Medulla oblongata (tissue), 1 donor: ENCODE measurements around the gene SPRYD7.
"Not testable (repeated sequence)": the region's sequence is repeated elsewhere in the genome, so short reads cannot be mapped to it uniquely, and the experiment has no call there.

Experiments
- DNase-seq: peaks from one replicate; pipeline ENCODE4 v3.0.0-alpha.2; 2015; ENCODE audit errors: extremely low spot score

Gene SPRYD7

DNA sequence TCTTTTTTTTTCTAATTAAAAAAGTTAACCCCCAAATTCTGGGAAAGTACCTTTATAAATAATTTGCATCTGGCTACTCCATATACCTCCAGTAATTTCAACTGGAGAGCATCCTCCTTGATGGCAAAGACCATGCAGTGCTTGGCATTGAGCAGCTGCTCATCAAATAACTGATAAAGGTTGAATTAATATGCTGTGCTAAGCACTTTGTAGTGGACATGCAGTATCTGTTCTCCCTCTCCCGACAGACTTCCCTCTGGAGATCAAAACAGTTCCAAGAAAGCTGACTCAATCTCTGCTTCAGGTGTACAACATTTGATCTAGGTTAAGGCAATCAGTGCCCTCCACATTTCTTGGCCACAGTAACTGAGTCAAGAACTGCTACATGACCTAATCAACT is 3.3 kb downstream of the SPRYD7 start:
- no peak for DNase-seq

DNA sequence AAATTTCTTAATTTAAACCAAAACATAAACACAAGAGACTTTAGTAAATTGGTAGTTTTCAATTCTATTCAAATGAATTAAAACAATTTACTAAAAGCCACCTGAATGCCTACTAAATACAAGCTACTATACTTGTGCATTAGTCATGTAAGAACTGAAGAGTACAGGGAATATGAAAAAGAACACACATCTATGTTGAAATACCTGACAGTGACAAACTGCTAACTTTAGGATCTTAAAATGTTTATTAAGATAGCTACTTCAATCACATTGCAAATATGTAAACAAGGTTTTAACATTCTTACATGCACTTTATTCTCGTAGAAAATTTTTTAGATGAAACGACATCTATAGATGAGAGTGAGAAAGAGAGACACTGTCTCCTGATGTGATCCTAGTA is 4.1 kb downstream of the SPRYD7 start:
- no peak for DNase-seq

DNA sequence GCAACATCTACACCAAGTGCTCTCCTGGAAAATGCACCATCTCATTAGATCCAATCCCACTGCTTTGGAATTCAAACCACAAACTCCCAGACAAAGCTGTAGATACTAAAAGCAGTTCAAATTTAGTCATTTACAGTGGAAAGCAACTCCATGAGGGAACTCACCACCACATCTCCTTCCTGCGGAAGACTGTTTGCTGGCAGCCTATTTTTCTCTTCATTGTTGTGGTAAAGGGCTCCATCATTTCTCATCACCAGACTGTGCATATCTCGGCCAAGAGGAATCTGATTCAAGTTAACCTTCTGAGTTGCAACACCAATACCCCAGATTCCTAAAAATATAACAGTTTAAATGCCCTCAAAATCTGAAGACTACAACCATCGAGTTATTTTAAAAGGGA is 8.4 kb downstream of the SPRYD7 start:
- no peak for DNase-seq

DNA sequence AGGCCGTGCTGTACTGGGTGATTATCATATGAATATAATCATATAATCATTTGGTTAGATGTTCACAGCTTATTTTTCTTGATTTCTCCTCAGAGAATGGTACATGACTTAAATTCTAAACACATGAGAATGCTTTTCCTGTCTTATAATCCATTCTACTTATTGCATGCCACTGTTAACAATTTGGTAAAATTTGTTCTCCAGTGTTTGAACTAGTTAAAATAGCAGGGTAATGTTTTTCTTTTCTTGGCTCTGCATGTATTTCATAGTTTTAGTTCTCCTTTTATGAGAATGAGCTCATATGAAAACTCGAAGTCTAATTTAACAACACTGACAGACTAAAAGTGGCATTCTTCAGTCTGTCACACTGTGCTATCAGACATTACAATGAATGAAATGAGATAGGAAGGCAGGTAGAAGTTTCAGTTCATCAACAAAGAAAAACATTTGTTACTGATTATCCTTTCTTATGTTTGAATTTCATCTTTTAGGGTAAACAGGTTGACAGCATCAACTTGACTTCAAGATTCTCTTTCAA is 10.2 kb downstream of the SPRYD7 start:
- DNase-seq: no peak

DNA sequence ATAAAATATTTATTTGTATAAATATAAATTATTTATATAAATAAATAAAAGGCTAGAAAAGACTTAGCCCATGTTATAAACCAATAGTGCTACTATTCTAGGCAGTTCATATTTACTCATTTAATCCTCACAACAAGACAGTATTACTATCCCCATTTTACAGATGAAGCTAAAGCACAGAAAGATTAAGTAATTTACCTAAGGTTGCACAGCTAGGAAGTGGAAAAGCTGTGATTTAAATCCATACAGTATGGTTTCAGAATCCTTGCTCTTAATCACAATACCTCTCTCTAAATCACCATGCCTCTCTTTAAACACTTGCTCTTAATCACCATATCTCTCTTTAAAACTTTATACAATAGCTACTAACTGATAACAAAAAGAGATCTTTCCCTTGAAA is 13.8 kb downstream of the SPRYD7 start:
- no peak for DNase-seq

DNA sequence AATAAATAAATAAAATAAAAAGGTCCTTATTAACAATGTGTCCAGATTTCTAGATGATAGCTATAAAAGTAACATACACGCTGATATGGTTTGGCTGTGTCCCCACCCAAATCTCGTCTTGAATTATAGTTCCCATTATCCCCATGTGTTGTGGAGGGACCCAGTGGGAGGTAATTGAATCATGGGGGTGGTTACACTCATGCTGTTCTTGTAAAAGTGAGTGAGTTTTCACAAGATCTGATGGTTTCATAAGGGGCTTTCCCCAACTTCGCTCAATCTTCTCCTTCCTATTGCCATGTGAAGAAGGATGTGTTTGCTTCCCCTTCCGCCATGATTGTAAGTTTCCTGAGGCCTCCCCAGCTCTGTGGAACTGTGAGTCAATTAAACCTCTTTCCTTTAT is 15.2 kb downstream of the SPRYD7 start:
- not testable (repeated sequence) for DNase-seq

DNA sequence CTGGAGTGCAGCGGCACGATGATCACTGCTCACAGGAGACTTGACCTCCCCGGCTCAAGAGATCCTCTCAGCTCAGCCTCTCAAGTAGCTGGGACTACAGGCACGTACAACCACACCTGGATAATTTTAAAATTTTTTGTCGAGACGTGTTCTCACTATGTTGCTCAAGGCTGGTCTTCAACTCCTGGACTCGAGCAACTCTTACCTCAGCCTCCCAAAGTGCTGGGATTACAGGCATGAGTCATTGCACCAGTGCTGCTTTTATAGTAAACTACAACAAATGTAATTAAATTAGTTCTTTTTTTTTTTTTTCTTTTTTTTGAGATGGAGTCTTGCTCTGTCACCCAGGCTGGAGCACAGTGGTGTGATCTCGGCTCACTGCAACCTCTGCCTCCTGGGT is 18.0 kb downstream of the SPRYD7 start:
- not testable (repeated sequence) for DNase-seq

DNA sequence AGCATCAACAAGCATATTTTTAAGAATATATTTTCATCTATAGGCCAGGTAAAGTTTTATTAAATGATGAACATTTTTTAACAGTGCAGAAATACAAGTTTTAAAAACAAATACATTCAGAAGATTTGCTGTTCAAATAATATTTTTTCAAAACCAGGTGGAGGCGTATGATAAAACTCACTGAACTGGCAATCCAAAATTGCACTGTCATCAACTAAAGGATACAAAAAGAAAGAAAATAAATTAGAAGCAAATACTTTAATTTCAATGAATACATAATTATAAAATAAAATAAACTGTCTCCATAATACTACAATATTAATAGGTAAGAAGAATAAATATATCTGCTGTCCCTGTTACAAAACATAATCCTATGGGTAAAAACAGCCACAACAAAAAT is 21.2 kb downstream of the SPRYD7 start:
- no peak for DNase-seq

DNA sequence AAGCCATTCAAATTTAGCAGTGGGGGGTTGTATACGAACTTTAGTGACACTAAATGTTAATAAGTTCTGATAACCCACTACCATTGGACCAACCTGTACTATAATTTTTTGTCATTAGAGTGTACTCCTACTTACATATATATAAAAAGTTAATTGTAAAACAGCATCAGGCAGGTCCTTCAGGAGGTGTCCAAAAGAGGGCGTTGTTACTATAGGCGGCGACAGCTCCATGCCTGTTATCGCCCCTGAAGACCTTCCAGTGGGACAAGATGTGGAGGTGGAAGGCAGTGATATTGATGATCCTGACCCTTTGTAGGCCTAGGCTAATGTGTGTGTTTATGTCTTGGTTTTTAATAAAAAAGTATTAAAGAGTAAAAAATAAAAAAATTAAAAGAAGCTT is 27.5 kb downstream of the SPRYD7 start:
- DNase-seq: no peak

DNA sequence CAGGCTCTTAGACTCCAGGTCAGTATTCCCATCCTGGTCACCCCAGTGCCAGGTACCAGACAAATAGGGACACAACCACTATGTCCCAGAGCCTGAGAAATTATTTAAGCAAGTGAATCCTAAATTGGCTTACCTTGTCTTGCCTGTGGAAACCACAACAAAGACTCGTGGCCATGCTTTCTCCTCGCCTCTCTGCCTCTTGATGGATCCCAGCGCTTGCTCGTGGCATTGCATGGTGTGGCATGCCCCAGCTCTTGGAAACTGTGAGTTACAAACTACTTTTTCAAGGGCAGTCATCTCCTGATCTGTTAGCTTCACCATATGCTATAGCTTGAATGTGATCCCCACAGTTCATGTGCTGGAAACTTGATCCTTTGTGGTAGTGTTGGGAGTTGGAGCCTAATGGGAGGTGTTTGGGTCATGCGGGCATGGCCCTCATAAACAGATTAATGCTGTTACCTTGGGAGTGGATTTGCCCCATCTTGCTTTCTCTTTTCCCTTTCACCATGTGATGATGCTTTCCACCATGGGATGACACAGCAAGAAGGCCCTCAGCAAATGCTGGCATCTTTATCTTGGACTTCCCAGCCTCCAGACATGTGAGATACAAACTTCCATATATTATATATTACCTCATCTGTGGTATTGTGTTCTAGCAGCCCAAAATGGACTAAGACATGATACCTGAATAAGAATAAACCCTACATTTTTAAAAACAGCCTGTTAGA is 31.2 kb downstream of the SPRYD7 start:
- no peak for DNase-seq

DNA sequence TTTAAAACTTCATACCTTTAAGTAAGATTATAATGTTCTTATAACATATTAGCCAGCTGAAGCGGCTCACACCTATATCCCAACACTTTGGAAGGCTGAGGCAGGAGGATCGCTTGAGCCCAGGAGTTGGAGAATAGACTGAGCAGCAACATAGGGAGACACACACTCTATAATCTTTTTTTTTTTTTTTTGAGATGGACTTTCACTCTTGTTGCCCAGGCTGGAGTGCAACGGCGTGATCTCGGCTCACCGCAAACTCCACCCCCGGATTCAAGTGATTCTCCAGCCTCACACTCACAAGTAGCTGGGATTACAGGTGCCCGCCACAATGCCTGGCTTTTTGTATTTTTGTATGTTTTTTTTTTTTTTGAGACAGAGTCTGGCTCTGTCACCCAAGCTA is 37.3 kb downstream of the SPRYD7 start:
- no peak for DNase-seq

DNA sequence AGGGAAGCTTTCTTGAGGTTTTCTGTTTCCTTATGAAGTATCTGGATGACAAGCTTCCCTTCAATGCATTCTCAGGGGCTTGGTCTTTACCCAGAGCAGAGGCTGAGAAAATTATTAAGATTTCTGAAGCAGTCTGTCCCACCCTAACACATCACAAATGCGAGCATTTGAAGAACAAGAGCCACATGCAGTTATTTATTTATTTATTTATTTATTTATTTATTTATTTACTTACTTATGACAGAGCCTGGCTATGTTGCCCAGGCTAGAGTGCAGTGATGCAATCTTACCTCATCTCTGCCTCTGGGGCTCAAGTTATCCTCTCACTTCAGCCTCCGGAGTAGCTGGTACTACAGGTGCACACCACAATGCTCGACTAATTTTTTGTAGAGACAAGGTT is 38.4 kb downstream of the SPRYD7 start:
- no peak for DNase-seq

DNA sequence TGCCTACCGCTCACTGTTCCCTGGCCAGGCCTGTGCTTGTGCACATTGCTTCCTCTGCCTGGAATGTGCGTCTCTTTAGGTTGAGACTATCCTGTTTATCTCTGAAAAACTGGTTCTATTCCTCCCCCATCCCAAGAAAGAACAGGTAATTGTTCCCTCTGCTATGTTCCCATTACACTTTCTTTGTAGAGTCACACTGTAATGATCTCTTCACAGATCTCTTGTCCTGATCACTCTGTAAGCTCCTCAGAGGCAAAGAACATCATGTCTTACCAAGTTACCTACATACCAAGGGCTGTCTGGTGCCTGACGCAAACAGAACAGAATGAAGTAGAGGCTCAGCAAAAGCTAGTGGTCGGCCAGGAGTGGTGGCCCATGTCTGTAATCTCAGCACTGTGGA is 40.3 kb downstream of the SPRYD7 start:
- DNase-seq: no peak

DNA sequence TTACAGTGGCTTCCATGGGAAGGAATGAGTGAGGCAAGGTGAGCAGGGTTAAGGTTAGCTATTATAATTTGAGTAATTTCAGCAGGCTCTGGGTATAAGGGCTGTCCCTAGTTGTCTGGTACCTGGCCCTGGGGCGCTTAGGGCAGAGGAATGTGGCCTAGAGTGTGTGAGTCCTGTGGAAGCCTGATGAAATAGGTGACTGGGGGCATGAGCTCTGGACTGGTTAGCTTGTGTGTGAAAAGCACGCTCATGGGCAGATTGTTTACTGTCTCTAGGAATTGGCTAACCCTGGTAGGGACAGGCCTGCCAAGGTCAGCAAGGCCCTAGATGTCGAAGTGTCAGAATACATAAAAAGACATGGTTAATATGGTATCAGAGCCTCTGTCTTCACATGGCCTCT is 42.5 kb downstream of the SPRYD7 start:
- DNase-seq: no peak

DNA sequence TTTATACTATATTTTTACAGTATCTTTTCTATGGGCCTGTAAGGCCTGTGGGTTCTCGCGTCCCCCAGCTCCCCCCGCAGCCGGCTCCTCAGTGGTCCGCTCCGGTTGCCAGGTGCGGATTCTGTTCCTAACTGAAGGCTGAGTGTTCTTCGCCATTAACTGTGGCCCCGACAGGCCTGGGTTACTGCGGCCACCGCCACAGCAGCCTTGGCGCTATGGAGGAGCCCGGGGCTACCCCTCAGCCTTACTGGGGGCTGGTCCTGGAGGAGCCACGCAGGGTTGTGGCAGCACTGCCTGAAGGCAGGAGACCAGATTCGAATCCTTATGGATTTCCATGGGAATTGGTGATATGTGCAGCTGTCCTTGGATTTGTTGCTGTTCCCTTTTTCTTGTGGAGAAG is 45.8 kb downstream of the SPRYD7 start:
- DNase-seq: no peak

DNA sequence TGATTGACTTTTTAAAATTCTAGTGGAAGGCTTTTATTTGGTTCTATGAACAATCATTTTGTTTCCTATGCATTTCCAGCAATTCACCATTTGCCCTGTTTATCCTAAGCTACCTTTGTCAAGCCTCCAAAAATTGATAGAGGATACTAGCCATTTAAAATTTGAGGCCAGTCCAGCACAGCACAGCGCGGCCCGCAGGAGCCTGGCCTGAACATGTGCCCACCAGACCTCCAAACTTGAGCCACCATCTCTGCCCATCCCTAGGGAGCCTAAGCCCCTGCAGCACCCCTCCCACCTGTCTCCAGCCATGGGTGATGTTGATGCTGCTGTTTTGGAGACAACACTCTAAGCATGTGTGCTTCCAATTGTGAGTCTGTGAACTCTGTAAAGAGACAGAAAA is 57.5 kb downstream of the SPRYD7 start:
- DNase-seq: no peak

DNA sequence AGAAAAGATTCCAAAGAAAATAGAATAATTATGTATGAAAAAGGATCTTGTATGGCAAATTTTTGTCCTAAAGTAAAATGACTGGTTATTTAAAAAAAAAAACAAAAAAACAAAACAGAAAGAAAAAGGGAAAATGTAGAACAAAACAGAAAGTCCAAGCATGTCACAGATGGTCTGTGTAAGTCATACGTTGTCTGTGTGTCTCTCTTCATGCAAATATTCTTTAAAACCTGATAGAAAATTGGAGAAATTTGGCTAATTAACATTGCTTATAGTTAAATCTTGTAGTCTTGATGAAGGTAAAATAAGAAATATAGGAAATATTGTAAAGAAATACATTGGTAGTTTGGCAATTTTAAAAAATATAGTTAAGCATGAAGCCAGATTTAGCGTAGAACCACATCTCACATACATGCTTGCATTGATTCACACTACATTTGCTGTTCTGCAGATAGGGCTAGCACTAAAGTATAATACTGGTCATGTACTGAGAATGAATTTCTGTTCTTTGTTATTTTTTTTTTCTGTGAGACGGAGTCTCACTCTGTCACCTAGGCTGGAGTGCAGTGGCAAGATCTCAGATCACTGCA is 58.4 kb downstream of the SPRYD7 start:
- no peak for DNase-seq

DNA sequence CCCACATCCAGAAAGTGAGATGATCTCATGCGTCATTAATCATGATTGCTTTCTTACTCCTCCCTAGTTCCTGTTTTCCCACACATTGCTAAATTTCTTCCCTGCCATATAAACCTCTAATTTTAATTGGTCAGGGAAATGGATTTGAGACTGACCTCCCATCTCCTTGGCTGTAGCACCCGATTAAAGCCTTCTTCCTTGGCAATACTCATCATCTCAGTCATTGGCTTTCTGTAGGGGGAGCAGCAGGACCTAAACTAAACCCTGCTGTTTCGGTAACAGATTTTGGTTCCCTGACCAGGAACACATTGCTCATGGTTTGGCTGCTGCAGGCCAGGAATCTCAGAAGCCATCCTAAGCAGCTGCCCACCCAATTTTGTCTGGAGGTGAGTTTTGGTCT is 61.7 kb downstream of the SPRYD7 start:
- DNase-seq: no peak

DNA sequence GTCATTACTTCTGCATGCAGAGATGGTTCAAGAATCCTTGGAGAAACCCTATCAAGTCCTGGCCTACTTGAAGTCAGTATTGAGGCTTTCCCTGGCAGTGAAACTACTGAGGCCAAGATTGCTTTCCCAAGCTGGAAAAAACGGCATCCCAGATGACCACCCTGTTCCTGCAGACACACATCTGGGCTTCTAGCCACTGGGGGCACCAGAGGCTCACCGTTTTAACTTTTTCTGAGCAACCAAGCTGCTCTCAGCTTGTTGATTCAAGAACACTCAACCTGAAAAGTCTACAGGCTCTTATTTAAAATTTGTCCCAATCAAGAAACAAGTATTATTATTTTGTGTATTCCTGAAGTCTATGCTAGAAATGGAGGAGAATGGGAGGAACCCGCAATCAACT is 66.6 kb downstream of the SPRYD7 start:
- DNase-seq: no peak

DNA sequence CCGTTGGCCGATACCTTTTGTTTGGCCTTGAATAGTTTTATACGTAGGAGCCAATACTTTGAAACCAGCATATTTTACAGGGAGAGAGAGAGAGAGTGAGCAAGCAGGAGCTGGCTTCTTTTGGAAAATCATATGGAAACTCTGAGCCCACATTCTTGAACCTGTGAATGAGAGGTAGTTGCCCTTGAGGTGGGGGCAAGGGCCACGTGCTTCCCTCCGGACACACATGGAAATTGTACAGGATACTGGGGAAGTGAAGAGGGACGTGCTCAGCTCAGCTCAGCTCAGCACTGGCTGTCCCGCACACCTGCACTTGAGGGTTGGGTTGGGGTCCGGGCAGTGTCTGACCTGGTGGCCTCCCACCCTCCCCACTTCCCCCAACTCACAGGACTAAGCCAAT is 68.3 kb downstream of the SPRYD7 start:
- DNase-seq: no peak

DNA sequence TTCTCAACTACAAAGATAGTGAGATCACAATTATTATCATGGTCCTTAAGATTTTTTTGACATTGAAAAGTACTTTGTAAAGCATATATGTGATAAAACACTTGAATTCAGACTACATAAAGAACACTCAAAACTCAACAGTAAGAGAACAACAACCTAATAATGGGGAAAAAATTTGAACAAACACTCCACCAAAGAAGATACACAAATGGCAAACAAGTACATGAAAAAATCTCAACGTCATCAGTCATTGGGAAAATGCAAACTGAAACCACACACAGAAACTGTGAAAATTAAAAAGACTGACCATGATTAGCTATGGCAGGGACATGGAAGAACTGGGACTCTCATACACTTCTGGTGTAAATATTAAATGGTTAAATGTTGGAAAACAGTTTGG is 70.9 kb downstream of the SPRYD7 start:
- no peak for DNase-seq

DNA sequence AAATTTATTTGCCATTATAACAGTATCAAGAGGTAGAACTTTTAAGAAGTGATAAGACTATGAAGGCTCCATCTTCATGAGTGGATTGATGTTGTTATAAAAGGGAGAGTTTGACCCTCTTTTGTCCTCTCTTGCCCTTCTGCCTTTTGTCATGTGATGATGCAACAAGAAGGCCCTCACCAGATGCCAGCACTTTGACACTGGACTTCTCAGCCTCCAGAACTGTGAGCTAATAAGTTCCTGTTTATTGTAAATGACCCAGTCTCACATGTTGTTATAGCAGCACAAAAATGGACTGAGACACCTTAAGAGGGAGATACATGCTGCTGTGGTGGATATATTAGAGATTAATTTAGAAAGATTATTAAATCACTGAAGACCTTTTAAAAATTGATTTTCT is 71.6 kb downstream of the SPRYD7 start:
- no peak for DNase-seq
